ENCODE measurements around the gene FAM114A1.

DNA sequence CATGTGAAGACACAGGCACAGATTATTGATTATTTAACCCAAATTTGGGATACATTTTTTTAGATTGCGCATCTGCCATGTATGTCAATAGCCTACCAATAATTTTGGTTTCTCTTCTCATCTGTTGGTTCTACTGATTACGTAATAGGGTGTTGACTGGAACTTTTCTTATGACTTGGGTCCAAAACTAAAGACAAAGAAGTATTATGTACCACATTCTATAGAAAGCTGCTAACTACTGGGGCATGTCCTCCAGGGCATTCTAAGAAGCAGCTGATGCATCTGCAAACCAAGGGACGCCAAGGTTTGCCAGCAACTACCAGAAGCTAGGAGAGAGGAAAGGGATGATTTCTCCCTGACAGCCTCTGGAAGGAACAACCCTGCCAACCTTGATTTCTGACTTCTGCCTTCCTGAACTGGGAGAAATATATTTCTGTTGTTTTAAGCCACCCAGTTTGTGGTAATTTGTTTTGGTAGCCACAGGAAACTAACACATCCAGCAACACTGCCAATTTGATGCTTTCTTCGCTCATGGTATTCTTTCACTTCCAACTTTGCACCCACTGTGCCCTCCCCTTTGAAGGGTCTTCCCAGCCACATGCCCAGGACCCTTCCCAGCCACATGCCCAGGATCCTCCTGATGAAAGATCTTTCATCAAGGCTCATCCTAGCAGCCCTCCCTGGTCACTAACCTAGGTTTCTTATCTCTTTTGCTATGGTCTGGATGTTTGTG, 47.1 kb upstream of the FAM114A1 start:
- TF ChIP-seq POLR2AphosphoS5 (IDR thresholded peaks at IDR 0.05; ENCODE audit: low read depth), result no peak
- TF ChIP-seq CTCF (IDR thresholded peaks at IDR 0.05; ENCODE audit: insufficient read depth, low read length), result no peak
- no peak for TF ChIP-seq GABPA (IDR thresholded peaks at IDR 0.05; ENCODE audit: low read depth)
- no peak for TF ChIP-seq SPI1 (IDR thresholded peaks at IDR 0.05; ENCODE audit: borderline replicate concordance, low read depth)
- TF ChIP-seq, protein P1, sequence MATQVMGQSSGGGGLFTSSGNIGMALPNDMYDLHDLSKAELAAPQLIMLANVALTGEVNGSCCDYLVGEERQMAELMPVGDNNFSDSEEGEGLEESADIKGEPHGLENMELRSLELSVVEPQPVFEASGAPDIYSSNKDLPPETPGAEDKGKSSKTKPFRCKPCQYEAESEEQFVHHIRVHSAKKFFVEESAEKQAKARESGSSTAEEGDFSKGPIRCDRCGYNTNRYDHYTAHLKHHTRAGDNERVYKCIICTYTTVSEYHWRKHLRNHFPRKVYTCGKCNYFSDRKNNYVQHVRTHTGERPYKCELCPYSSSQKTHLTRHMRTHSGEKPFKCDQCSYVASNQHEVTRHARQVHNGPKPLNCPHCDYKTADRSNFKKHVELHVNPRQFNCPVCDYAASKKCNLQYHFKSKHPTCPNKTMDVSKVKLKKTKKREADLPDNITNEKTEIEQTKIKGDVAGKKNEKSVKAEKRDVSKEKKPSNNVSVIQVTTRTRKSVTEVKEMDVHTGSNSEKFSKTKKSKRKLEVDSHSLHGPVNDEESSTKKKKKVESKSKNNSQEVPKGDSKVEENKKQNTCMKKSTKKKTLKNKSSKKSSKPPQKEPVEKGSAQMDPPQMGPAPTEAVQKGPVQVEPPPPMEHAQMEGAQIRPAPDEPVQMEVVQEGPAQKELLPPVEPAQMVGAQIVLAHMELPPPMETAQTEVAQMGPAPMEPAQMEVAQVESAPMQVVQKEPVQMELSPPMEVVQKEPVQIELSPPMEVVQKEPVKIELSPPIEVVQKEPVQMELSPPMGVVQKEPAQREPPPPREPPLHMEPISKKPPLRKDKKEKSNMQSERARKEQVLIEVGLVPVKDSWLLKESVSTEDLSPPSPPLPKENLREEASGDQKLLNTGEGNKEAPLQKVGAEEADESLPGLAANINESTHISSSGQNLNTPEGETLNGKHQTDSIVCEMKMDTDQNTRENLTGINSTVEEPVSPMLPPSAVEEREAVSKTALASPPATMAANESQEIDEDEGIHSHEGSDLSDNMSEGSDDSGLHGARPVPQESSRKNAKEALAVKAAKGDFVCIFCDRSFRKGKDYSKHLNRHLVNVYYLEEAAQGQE (IDR thresholded peaks at IDR 0.05; ENCODE audit: insufficient replicate concordance, low read depth), result no peak
